B cell (primary cell): ENCODE measurements around the gene ATP6V1G2. TPM values are rescaled to one million over a fixed set of nuclear protein-coding genes. Genes with fewer than 3 reads are reported as not detected.

Experiments
- ATAC-seq: fragments of 200-7000 bp; cut with Tn5 transposase; one replicate; pipeline ENCODE4 v1.10.0; 2021; ENCODE audit warnings: low read depth, mild to moderate bottlenecking, moderate number of reproducible peaks, moderate library complexity
- CTCF ChIA-PET: fragments of 350-600 bp; sonication (Branson Sonifier 250); formaldehyde crosslinking; loops from one replicate; lab custom pipeline; 2021; ENCODE audit warnings: antibody characterized with exemption, inconsistent platforms; lab: Charles Lee
- POLR2A ChIA-PET: fragments of 350-600 bp; sonication (Branson Sonifier 250); formaldehyde crosslinking; loops from one replicate; lab custom pipeline; 2021; ENCODE audit warnings: antibody characterized with exemption; lab: Charles Lee
- DNase-seq: peaks from one replicate; pipeline ENCODE4 v3.0.0; 2013
- H2AFZ ChIP-seq: 2 replicates; pipeline ENCODE4 v1.6.1; 2012; ENCODE audit warnings: mild to moderate bottlenecking, low read depth, low read length; ENCODE audit not compliant: insufficient read depth, poor library complexity, severe bottlenecking
- H3K27ac ChIP-seq, 2 donors: 1 replicate in 1 of 2; 2 replicates in 1 of 2; pipeline ENCODE4 v1.5.1; 2012 to 2013; ENCODE audit warnings: low read length in 2 of 2, mild to moderate bottlenecking in 2 of 2, moderate library complexity in 1 of 2
- H3K27me3 ChIP-seq, 4 experiments: fragments of 200-600 bp in 1 of 4; sonication (generic) in 1 of 4; replicated peaks in 1 of 4; 1 replicate in 2 of 4; 2 replicates in 2 of 4; pipeline versions ENCODE4 v1.6.1 to v1.7.0; 2013 to 2016; ENCODE audit warnings: low read length in 3 of 4, mild to moderate bottlenecking in 2 of 4, mixed read lengths in 1 of 4, moderate library complexity in 1 of 4; ENCODE audit not compliant: insufficient read depth in 4 of 4, control insufficient read depth in 3 of 4; ENCODE audit errors: control extremely low read depth in 1 of 4
- H3K36me3 ChIP-seq, 2 experiments: replicated peaks in 1 of 2; 1 replicate in 1 of 2; 2 replicates in 1 of 2; pipeline versions ENCODE4 v1.6.1 to v1.7.1; 2013; ENCODE audit warnings: low read length in 1 of 2; ENCODE audit not compliant: insufficient read depth in 2 of 2, control insufficient read depth in 1 of 2; ENCODE audit errors: control extremely low read depth in 1 of 2, extremely low read depth in 1 of 2
- H3K4me1 ChIP-seq, 2 donors: fragments of 200-600 bp in 1 of 2; sonication (generic) in 1 of 2; 1 replicate in 1 of 2; 2 replicates in 1 of 2; pipeline versions ENCODE4 v1.5.1 to v1.6.1; 2013 to 2017; ENCODE audit warnings: low read length in 2 of 2; ENCODE audit not compliant: control insufficient read depth in 2 of 2, insufficient read depth in 2 of 2
- H3K4me2 ChIP-seq: replicated peaks from 2 replicates; pipeline ENCODE3; 2012; ENCODE audit warnings: mild to moderate bottlenecking, low read depth, low read length; ENCODE audit not compliant: poor library complexity, severe bottlenecking
- H3K4me3 ChIP-seq, 5 experiments: fragments of 200-600 bp in 1 of 5; sonication (generic) in 1 of 5; 1 replicate in 3 of 5; 2 replicates in 2 of 5; pipeline versions ENCODE4 v1.5.1 to v1.7.0; 2011 to 2016; ENCODE audit warnings: low read length in 4 of 5, mild to moderate bottlenecking in 4 of 5, low read depth in 2 of 5, control low read depth in 1 of 5, moderate library complexity in 1 of 5; ENCODE audit not compliant: insufficient read depth in 1 of 5; ENCODE audit errors: control extremely low read depth in 1 of 5, extremely low read depth in 1 of 5
- H3K79me2 ChIP-seq: fragments of 200-600 bp; sonication (generic); one replicate; pipeline ENCODE4 v1.6.0; 2016; ENCODE audit warnings: low read length; ENCODE audit not compliant: control insufficient read depth, insufficient read depth
- H3K9ac ChIP-seq: fragments of 200-600 bp; sonication (generic); 2 replicates; pipeline ENCODE4 v1.6.1; 2017; ENCODE audit warnings: mild to moderate bottlenecking, low read length, moderate library complexity
- H3K9me3 ChIP-seq, 3 donors: one replicate each; pipeline versions ENCODE4 v1.6.1 to v1.7.1; 2013; ENCODE audit warnings: low read length in 2 of 3; ENCODE audit not compliant: control insufficient read depth in 2 of 3, insufficient read depth in 1 of 3; ENCODE audit errors: control extremely low read depth in 1 of 3
- H4K20me1 ChIP-seq: 2 replicates; pipeline ENCODE4 v1.6.0; 2012; ENCODE audit warnings: mild to moderate bottlenecking, low read length; ENCODE audit not compliant: insufficient read depth, control insufficient read depth, poor library complexity, severe bottlenecking
- H3K27ac Mint-ChIP-seq: one replicate; pipeline ENCODE4 v1.8.0; 2021; ENCODE audit warnings: mixed read lengths
- H3K27me3 Mint-ChIP-seq: one replicate; pipeline ENCODE4 v1.8.0; 2021; ENCODE audit warnings: mixed read lengths
- H3K4me1 Mint-ChIP-seq: one replicate; pipeline ENCODE4 v1.8.0; 2021; ENCODE audit warnings: mixed read lengths
- H3K4me3 Mint-ChIP-seq: one replicate; pipeline ENCODE4 v1.8.0; 2021; ENCODE audit warnings: mixed read lengths
- H3K9me3 Mint-ChIP-seq: one replicate; pipeline ENCODE4 v1.8.0; 2022; ENCODE audit warnings: mixed read lengths; ENCODE audit not compliant: insufficient read depth
- CTCF ChIP-seq: fragments of 200-600 bp; IDR thresholded peaks from one replicate; pipeline ENCODE4 v1.8.0; 2022; ENCODE audit warnings: antibody characterized with exemption, mild to moderate bottlenecking
- EZH2 ChIP-seq: IDR thresholded peaks from 2 replicates; pipeline ENCODE4 v1.6.1; 2012; ENCODE audit warnings: borderline replicate concordance, low read depth, mild to moderate bottlenecking, moderate library complexity, low read length; ENCODE audit not compliant: insufficient read depth, poor library complexity, severe bottlenecking
- WGBS: methylation state at CpG from one replicate; pipeline ENCODE4 v1.1.5; 2013; ENCODE audit warnings: missing lambda C conversion rate; ENCODE audit not compliant: insufficient coverage; 5-methylcytosine and 5-hydroxymethylcytosine counted together
- intact Hi-C: fragments of 100-400 bp; cut with micrococcal nuclease; formaldehyde crosslinking; loops from one replicate; pipeline ENCODE4 v1.10.0; 2022
- polyA plus RNA-seq: library from polyadenylated mRNA; depleted of rRNA; stranded (reverse); fragments of >200 nt; gene quantifications from 2 replicates; pipeline ENCODE4 v1.2.3, GENCODE V29; 2012
- total RNA-seq, 2 donors: library from RNA; stranded (reverse); fragments of 120-200 nt in 1 of 2; gene quantifications; 1 replicate in 1 of 2; 2 replicates in 1 of 2; pipeline versions ENCODE4 v1.2.3 to v1.2.4, GENCODE V29; 2013 to 2022

ATP6V1G2 gene
- total and polyA plus RNA-seq, 2 donors (not counting 1 experiment from before 2014, with no cell fraction given), result 3.3 to 4.5 TPM

GRCh38 chr6:31567531-31568370 lies 21.3 kb upstream of the ATP6V1G2 start:
- TF ChIP-seq EZH2 (no peak), CTCF (no peak)
- intact Hi-C loops, result loop anchor here (1.0 kb wide), 3 partner anchors 7 to 25 kb away; no protein-coding TSS in a partner anchor

More at GRCh38 chr6:31567531-31568370, 21.3 kb upstream of the ATP6V1G2 start:
- Histone ChIP-seq H2AFZ (no peak overlapping the region), H4K20me1 (no peaks in the 10 kb centered on the region), H3K4me1 (peaks cover 62 to 68% of the 10 kb centered on the region in 2 donors), H3K79me2 (peaks cover 95% of the 10 kb centered on the region), H3K9ac (peak overlapping the region; percentile 0), H3K4me2 (peak overlapping the region; percentile 40), H3K4me3 (peak overlapping the region in 1 of 5 experiments; percentile 19), H3K9me3 (no peaks in the 10 kb centered on the region), H3K36me3 (peaks cover 0 to 5% of the 10 kb centered on the region in 2 experiments), H3K27ac (peak overlapping the region; percentile 78 to 94), H3K27me3 (no peaks in the 10 kb centered on the region)
- no peaks in the 10 kb centered on the region for H3K9me3 Mint-ChIP-seq
- no peak for ATAC-seq
- peaks cover 75% of the 10 kb centered on the region for H3K4me1 Mint-ChIP-seq
- ChIA-PET CTCF (interaction anchor here (0.9 to 29.4 kb wide), 4 partner anchors 9 to 55 kb away, joined by 3 to 2241 read pairs (median 74); partner anchors contain the start of genes LST1, LTB, NCR3 and NFKBIL1), POLR2A (interaction anchor here (0.6 to 42.6 kb wide), 6 partner anchors 2 to 1286 kb away, joined by 3 to 1450 read pairs (median 8); partner anchors contain the start of genes ATP6V1G2, LST1, LTA and LTB)
- peak overlapping the region; percentile 63 for H3K4me3 Mint-ChIP-seq
- H3K27me3 Mint-ChIP-seq, result no peaks in the 10 kb centered on the region
- 83% methylated on average over 3 of the region's 9 CpGs for WGBS
- H3K27ac Mint-ChIP-seq, result peak overlapping the region; percentile 89
- peak; percentile 25 for DNase-seq
